Stimulated activated CD8-positive, alpha-beta memory T cell treated with anti-CD3 and anti-CD28 coated beads, Interleukin-2, amount 100 ng/mL, for 48 hours (primary cell): Measurements from ENCODE around the gene ZNF329.

ENCODE experiments used
- DNase-seq, 2 donors: peaks; one replicate each; pipeline ENCODE4 v3.0.0-alpha.2; 2020; ENCODE audit warnings: low read depth in 2 of 2

Gene ZNF329

GRCh38 chr19:58118979-58119733, 31.4 kb downstream of the ZNF329 start:
- DNase-seq = no peak

GRCh38 chr19:58117841-58118575, 32.6 kb downstream of the ZNF329 start:
- no peak for DNase-seq

- no peak for DNase-seq
Measured at GRCh38 chr19:58108546-58108817, 42.1 kb downstream of the ZNF329 start.

- no peak for DNase-seq
Measured at GRCh38 chr19:58107778-58108545, 42.6 kb downstream of the ZNF329 start.

DNA sequence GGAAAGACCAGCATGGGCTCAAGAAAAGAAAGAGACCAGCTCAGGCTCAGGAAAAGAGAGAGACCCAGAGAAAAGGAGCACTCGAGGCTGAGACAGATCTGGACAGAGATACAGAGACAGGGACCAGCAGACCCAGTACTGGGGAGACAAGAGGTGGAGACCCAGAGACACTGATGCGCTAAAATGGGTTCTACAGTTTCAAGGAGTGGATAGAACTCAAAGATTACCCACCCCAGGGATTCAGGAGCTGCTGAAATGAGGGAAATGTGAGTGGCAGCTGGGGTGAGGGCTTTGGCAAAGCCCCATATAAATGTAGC, 51.9 kb downstream of the ZNF329 start:
- DNase-seq = no peak

DNA sequence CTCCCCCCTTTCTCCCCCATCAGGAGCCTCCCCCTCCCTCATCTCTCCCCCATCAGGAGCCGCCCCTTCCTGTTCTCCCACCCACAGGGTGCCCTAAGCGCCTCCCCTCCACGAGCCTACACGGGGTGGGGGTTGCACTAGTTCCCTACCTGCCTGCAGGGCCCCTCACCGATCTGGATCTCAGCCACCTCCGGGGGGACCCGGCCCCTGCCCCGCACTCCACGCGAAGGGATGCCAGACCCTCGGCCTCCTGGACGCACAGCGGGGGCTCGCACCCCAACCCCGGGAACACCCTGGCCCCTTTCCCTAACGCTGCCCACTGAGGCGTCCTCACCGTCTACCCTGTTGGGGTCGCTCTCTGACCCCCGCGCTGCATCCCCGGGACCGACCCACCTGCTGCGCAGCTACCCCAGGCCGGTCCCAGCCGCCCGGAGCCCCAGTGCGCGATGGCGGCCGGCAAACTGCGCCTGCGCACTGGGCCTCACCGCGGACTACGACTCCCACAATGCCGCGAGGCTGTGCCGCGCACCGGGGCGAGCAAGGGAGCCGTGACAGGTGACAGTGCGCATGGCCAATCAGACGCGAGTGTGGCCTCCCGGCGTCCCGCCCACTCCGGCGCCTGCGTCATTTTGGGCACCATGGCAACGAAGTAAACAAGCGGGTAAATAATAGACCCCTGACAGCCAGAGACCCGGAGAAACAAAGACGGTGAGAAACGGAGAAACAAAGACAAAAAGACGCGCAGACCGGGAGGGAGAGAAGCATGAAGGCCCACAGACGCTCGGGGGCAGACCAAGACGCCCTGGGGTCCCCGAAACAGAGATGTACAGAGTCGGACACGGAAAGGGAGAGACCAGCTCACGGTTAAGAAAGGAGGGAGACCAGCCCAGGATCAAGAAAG, 52.6 kb downstream of the ZNF329 start, which contains the start of gene ZSCAN18:
TSS of gene ZSCAN18 (minus strand) at position 451 of the 901 bp plus-strand sequence. CDS start 7,964 bp downstream, outside the sequence.
- peak; percentile 89 to 92 for DNase-seq

DNA sequence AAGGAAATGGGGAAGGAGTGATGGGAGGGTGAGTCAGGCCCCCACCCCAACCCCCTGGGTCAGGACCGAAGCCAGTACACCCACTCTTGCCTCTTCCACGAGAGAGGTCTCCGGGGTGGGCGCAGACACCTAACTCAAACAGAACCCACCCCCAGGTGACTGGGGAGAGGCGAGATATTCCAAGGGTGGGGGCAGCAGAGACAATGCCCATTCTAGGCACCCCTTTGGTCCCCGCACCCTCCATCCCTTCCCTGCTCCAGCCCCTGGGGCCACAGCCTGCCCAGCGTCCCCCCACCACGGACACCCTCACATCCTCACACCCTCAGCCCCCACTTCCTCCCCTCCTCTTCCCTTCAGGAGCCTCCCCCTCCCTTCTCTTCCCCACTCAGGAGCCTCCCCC, 53.2 kb downstream of the ZNF329 start:
- no peak for DNase-seq

GRCh38 chr19:58096884-58097283, 53.7 kb downstream of the ZNF329 start:
- DNase-seq = no peak

DNA sequence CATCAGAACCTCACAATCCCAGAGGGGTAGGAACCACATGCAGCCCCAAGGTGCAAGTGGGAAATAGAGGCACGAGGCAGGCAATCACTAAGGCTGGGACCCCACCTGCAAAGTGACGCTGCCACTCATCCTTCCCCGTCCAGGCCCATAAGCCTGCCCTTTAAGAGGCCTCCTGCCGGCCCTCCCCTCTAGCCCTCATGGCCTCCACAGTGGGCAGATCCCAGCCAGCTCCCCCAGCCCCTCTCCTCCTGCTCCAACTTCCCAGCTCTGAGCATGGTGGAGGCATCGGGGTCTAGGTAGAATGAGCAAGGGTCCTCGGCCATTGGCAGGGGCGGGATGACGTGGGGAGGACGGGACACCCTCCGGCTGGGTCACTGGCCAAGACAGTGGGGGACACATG, 55.3 kb downstream of the ZNF329 start:
- no peak for DNase-seq

DNA sequence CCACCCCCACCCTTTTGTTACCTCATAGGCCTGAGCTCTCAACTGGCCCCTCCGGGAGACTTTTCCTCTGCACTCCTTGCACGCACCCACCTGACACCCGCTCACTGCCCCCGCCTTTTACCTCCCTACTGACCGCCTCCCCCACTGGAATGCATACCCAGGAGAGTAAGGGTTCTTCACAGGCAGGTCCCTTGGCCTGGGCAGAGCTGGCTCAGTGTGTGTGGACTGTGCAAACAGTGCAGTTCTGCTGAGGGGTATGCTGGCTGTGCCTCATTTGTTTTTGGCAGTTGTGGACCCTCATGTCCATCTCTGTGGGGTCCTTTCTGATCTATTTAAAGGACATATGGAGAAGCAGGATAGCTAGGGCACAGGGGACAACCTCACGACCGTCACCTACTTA, 57.5 kb downstream of the ZNF329 start:
- no peak for DNase-seq

DNA sequence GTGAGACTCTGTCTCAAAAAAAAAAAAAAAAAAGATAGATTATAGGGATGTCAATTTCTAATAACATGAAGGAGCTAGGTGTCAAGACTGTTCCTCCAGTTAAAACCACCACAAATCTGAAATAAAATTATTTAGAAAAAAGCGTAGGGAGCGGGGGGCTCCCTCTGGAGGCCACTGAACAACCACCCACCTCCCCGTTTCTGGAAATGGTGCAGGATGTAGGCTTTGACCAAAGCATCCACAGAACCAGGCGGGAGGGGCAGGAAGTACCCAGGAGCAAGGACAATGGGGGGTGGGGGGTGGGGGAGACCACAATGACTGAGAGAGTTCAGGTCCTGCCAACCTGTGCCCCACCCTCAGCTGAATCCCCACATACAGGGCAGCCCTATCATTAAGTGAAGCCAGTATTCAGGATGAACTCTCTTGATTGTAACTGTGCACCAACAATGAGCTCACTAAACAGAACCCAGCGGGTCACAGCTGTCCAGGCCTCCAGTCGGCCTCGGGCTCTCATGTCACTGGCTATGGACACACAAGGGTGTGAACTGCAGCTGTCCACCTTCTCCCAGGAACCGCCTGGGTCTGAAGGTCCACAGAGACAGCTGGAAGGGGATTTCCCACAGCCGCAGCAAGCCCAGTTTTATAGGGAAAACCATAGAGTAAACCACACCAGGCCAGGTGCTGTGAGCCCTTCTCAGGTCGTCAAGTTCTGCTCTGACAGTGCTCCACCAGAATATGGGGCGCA, 59.2 kb downstream of the ZNF329 start:
- no peak for DNase-seq

- no peak for DNase-seq
Measured at GRCh38 chr19:58089846-58090245, 60.7 kb downstream of the ZNF329 start.

DNA sequence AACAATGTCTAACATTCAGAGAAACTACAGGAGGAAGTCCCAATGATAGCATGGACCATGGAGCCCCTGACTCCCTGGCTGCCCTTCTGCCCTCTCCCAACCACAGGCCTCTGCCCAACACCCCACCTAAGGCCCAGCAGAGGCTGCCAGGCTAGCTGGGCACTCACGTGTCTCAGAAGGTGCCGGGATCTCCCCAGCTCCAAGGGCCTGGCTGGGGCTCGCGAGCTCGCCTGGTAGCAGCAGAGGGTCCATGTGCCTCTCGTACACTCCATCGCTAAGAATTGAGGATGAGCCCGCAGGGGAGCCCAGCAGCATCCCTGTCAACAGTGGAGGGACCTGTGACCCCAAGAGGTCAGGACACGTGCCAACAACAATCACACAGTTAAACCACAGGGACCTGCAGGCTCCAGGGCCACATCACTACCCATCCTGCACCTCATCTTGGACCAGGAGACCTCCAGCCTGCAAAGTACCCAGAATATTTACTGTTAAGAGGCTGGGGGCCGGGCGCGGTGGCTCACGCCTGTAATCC, 62.0 kb downstream of the ZNF329 start:
- no peak for DNase-seq

DNA sequence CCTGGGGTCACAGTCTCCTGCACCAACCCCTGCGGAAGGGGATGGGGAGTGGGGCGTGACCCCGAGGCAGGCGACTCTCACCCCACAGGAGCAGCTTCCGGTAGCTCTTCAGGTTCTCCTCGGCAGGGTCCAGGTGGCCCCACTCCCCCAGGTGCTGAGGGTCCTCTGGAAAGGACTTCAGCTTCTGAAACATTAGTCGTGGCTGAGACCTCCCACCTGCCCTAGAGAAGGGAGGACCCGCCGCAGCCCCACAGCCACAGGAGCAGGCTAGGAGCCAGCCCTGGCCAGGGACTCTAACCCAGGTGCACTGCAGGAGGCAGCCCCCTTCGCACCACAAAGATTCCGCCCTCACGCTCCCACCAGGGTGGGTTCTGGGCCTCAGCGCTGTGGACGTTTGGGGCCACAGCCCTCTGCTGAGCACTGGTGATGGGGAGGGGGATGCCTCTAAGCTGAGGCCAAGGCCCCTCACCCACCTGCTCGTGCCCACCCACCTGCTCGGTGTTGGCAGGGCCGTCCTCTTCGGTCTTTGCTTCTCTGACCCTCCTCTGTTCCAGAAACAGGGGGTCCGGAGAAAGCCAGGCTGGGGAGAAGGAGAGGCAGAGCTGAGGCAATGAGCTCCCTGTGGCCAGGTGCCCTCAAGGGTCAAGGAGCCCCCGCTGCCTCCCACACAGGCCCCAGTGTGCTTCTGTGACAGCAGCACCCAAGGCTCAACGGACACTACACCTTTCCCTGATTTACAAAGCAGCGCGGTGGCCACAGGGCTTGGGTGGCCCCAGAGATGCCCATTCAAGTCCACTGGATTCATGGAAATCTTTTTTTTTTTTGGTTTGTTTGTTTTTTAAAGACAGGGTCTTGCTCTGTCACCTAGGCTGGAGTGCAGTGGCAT, 63.5 kb downstream of the ZNF329 start:
- no peak for DNase-seq

DNA sequence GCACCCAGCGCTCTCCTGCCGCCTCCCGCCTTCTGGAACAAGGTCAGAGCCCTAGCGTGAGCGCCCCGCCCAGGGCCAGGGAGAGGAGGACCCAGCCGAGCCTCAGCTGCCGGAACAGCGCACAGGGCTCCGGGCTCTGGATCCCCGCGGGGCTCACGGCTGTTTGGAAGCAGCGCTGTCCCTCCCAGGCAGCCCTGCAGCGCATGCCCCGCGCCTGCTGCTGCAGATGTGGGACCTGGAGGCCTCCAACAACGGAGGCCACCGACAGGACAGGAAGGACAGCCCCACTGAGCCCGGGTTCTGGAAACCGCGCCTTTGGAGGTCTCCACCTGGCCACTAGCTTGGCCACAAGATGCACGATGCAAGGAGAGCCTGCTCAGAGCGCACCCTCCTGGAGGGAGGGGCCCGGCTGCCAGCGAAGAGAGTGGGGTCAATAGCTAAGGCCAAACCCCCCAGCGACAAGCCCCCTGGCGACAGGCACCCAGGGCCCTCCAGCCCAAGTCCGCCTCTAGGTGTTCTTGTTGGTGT, 65.2 kb downstream of the ZNF329 start:
- no peak for DNase-seq

DNA sequence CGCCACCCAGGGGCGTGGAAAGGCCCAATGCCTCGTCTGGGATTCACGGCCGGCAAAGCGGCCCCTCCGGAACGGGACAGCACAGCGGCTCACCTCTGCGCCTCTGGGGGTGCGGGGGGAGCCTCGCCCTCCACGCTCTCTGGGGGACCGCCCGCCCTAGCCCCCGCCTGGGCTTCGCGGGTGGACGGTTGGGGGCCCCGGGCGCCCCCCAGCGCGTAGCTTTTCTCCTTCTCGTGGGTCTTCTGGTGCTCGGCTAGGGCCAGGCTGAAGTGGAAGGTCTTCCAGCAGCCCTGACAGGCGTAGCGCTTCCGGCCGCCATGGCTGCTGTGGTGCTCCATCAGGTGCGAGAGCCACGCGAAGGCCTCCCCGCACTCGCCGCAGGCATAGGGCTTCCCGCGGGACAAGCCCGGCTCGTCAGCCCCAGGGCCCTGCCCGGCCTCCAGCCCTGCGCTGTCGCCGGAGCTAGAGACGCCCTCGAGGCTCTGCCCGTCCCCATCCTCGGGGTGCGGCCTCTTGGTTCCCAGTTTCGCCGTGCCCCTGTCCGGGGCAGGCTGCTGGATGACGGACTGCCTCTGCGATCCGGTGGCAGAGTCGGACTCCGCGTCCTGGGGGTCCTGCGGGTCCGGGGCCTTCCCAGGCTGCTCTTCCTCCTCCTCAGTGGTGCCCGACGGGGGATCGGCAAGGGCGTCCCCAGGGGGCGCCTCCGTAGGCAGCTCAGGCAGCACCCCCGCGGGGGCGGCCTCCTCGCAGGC, 65.8 kb downstream of the ZNF329 start:
- no peak for DNase-seq

GRCh38 chr19:58083021-58083420, 67.6 kb downstream of the ZNF329 start:
- DNase-seq = no peak

DNA sequence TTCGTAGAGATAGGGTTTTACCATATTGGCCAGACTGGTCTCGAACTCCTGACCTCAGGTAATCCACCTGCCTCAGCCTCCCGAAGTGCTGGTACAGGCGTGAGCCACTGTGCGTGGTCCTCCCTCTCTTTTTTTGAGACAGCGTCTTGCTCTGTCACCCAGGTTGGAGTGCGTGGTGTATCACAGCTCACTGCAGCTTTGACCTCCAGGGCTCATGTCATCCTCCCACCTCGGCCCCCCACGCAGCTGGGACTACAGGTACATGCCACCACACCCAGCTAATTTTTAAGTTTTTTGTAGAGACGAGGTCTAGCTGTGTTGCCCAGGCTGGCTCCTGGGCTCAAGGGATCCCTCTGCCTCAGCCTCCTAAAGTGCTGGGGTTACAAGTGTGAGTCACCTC, 70.8 kb downstream of the ZNF329 start:
- DNase-seq = no peak
